SK-N-SH (cell line): ENCODE measurements around the gene KRTAP10-8.

Experiments
- CTCF ChIP-seq: fragments of 200-600 bp; sonication (generic); IDR thresholded peaks from 2 replicates; pipeline ENCODE4 v1.6.1; 2017; ENCODE audit warnings: antibody characterized with exemption, mild to moderate bottlenecking, moderate library complexity
- JUND ChIP-seq: IDR thresholded peaks from 2 replicates; pipeline ENCODE4 v1.4.0; 2012
- POLR2AphosphoS5 ChIP-seq: IDR thresholded peaks from 2 replicates; pipeline ENCODE4 v1.6.1; 2012; ENCODE audit warnings: low read depth, low read length
- RFX5 ChIP-seq: IDR thresholded peaks from 2 replicates; pipeline ENCODE4 v1.6.1; 2012; ENCODE audit warnings: mild to moderate bottlenecking, improper control_type of control experiment, low read length
- TCF12 ChIP-seq: IDR thresholded peaks from 2 replicates; pipeline ENCODE4 v1.4.0; 2012
- TF ChIP-seq, protein P1 (sequence below): IDR thresholded peaks from 2 replicates; pipeline ENCODE4 v1.6.1; 2012; ENCODE audit warnings: mild to moderate bottlenecking, low read depth, low read length, moderate library complexity
- TF ChIP-seq, protein P2 (sequence below): IDR thresholded peaks from 2 replicates; pipeline ENCODE4 v1.4.0; 2012; ENCODE audit warnings: low read depth, borderline replicate concordance

GRCh38 chr21:44579833-44580144 is 32.1 kb upstream of the KRTAP10-8 start:
- TF ChIP-seq TCF12 (no peak), CTCF (no peak), RFX5 (no peak), POLR2AphosphoS5 (no peak), JUND (no peak)
- TF ChIP-seq, protein P1, sequence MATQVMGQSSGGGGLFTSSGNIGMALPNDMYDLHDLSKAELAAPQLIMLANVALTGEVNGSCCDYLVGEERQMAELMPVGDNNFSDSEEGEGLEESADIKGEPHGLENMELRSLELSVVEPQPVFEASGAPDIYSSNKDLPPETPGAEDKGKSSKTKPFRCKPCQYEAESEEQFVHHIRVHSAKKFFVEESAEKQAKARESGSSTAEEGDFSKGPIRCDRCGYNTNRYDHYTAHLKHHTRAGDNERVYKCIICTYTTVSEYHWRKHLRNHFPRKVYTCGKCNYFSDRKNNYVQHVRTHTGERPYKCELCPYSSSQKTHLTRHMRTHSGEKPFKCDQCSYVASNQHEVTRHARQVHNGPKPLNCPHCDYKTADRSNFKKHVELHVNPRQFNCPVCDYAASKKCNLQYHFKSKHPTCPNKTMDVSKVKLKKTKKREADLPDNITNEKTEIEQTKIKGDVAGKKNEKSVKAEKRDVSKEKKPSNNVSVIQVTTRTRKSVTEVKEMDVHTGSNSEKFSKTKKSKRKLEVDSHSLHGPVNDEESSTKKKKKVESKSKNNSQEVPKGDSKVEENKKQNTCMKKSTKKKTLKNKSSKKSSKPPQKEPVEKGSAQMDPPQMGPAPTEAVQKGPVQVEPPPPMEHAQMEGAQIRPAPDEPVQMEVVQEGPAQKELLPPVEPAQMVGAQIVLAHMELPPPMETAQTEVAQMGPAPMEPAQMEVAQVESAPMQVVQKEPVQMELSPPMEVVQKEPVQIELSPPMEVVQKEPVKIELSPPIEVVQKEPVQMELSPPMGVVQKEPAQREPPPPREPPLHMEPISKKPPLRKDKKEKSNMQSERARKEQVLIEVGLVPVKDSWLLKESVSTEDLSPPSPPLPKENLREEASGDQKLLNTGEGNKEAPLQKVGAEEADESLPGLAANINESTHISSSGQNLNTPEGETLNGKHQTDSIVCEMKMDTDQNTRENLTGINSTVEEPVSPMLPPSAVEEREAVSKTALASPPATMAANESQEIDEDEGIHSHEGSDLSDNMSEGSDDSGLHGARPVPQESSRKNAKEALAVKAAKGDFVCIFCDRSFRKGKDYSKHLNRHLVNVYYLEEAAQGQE = no peak
- TF ChIP-seq, protein P2, sequence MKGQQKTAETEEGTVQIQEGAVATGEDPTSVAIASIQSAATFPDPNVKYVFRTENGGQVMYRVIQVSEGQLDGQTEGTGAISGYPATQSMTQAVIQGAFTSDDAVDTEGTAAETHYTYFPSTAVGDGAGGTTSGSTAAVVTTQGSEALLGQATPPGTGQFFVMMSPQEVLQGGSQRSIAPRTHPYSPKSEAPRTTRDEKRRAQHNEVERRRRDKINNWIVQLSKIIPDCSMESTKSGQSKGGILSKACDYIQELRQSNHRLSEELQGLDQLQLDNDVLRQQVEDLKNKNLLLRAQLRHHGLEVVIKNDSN = no peak
